SJCRH30 (cell line): ENCODE data around the gene FGD1. TPM values are rescaled to one million over a fixed set of nuclear protein-coding genes. Genes with fewer than 3 reads are reported as not detected.

Experiments
- total RNA-seq: library from RNA; depleted of rRNA; stranded (reverse); fragments of >200 nt; shearing (Covaris generic); gene quantifications from 2 replicates; pipeline ENCODE4 v1.2.3, GENCODE V29; 2014; rRNA removed

The FGD1 gene
- total RNA-seq, 1 experiment from 2014 or later: 4.5 TPM

Other genes with a start within 250 kb of the FGD1 start
- 4.3 and 4.7 TPM in 2 replicates for gene WNK3, start 138.2 kb downstream of the FGD1 start, total RNA-seq
- 27.8 and 29.1 TPM in 2 replicates for gene TSR2, start 55.8 kb downstream of the FGD1 start, total RNA-seq
- gene GNL3L, start 34.0 kb upstream of the FGD1 start, total RNA-seq: 36.9 and 37.0 TPM in 2 replicates